ENCODE measurements around the gene GREB1L.

GREB1L gene

DNA sequence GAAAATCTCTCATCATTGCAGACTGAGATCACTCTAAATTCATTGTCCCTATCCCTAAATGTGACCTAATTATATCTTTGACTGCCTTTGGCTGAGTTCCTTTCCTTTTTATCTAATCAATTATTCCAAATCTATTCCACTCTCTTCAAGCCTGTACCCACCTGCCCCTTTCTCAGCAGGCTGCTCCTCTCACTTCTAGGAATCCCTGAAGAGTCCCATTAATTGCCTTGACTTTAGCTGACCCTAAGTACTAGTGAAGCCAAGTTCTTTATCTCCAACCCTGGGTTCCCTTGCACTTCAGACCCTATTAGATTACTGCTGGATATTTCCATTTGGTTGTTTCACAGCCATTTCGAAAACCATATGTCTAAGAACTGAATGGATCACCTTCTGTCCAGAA lies 102.8 kb downstream of the GREB1L start:
- no peak for TF ChIP-seq POLR2AphosphoS5 (IDR thresholded peaks at IDR 0.05; ENCODE audit: low read depth, low read length)
- TF ChIP-seq SIN3A (IDR thresholded peaks at IDR 0.05; ENCODE audit: borderline replicate concordance, insufficient read depth, low read length), result no peak
- no peak for TF ChIP-seq TAF1 (IDR thresholded peaks at IDR 0.05; ENCODE audit: borderline replicate concordance, insufficient read depth, low read length)
- TF ChIP-seq FOXP2 (optimal IDR thresholded peaks at IDR 0.05; ENCODE audit: borderline replicate concordance, extremely low read depth, extremely low read length, insufficient read depth), result no peak
- TF ChIP-seq REST (IDR thresholded peaks at IDR 0.05; ENCODE audit: insufficient read depth in 1 of 2, low read depth in 2 of 2, low read length in 2 of 2), result no peak

- TF ChIP-seq POLR2AphosphoS5 (IDR thresholded peaks at IDR 0.05; ENCODE audit: low read depth, low read length), result no peak
- TF ChIP-seq FOXP2 (optimal IDR thresholded peaks at IDR 0.05; ENCODE audit: borderline replicate concordance, extremely low read depth, extremely low read length, insufficient read depth), result no peak
- no peak for TF ChIP-seq SIN3A (IDR thresholded peaks at IDR 0.05; ENCODE audit: borderline replicate concordance, insufficient read depth, low read length)
- TF ChIP-seq TAF1 (IDR thresholded peaks at IDR 0.05; ENCODE audit: borderline replicate concordance, insufficient read depth, low read length), result no peak
- TF ChIP-seq REST (IDR thresholded peaks at IDR 0.05; ENCODE audit: insufficient read depth in 1 of 2, low read depth in 2 of 2, low read length in 2 of 2), result no peak
Measured at GRCh38 chr18:21345840-21346239, 103.8 kb downstream of the GREB1L start.

- TF ChIP-seq SIN3A (IDR thresholded peaks at IDR 0.05; ENCODE audit: borderline replicate concordance, insufficient read depth, low read length) (no peak), FOXP2 (optimal IDR thresholded peaks at IDR 0.05; ENCODE audit: borderline replicate concordance, extremely low read depth, extremely low read length, insufficient read depth) (no peak), REST (IDR thresholded peaks at IDR 0.05; ENCODE audit: insufficient read depth in 1 of 2, low read depth in 2 of 2, low read length in 2 of 2) (no peak), POLR2AphosphoS5 (IDR thresholded peaks at IDR 0.05; ENCODE audit: low read depth, low read length) (no peak), TAF1 (IDR thresholded peaks at IDR 0.05; ENCODE audit: borderline replicate concordance, insufficient read depth, low read length) (no peak)
Measured at GRCh38 chr18:21359746-21360145, 117.7 kb downstream of the GREB1L start.

DNA sequence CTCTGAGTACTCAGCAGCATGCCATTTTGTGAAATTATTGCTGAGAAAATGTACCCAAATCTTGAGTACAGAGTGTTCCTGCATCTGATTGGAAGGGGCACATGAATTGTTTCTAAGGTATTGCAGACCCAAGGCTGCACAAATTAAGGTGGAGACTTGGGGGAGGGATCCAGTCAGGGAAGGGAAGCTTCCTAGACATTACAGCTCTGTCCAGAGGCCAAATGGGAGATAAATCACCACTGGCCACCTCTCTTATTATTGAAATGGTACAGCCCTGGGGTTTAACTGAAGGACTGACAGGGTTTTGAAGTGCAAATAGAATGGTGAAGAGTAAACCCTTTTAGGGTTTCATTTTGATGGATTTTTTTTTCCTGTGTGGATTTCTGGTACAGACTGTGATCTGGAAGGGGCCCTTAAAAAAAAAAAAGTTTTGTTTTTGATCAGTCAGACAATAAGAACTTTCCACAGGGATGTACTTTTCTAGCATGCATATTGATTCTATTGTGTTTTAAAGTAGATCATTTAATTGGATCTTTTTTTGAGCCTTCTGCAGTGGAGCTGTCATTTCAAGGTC lies 119.4 kb downstream of the GREB1L start:
- no peak for TF ChIP-seq TAF1 (IDR thresholded peaks at IDR 0.05; ENCODE audit: borderline replicate concordance, insufficient read depth, low read length)
- TF ChIP-seq SIN3A (IDR thresholded peaks at IDR 0.05; ENCODE audit: borderline replicate concordance, insufficient read depth, low read length), result no peak
- TF ChIP-seq REST (IDR thresholded peaks at IDR 0.05; ENCODE audit: insufficient read depth in 1 of 2, low read depth in 2 of 2, low read length in 2 of 2), result no peak
- TF ChIP-seq POLR2AphosphoS5 (IDR thresholded peaks at IDR 0.05; ENCODE audit: low read depth, low read length), result no peak
- TF ChIP-seq FOXP2 (optimal IDR thresholded peaks at IDR 0.05; ENCODE audit: borderline replicate concordance, extremely low read depth, extremely low read length, insufficient read depth), result no peak

Data from PFSK-1 (cell line).